HG02973 (cell line): ENCODE measurements around the gene TGM3.

ENCODE experiments used
- ATAC-seq: cut with Tn5 transposase; IDR thresholded peaks from one replicate; pipeline ENCODE4 v1.9.1; 2021; ENCODE audit warnings: moderate library complexity; ENCODE audit not compliant: unreplicated experiment

The TGM3 gene

GRCh38 chr20:2283706-2284423 lies 11.9 kb upstream of the TGM3 start:
- no peak for ATAC-seq

GRCh38 chr20:2285193-2285592 lies 10.6 kb upstream of the TGM3 start:
- ATAC-seq, result no peak

GRCh38 chr20:2285613-2286012 lies 10.2 kb upstream of the TGM3 start:
- no peak for ATAC-seq

- no peak for ATAC-seq
Observed at GRCh38 chr20:2287504-2287903, 8.3 kb upstream of the TGM3 start.

GRCh38 chr20:2289475-2289874 lies 6.3 kb upstream of the TGM3 start:
- ATAC-seq, result no peak

GRCh38 chr20:2290486-2290885 lies 5.3 kb upstream of the TGM3 start:
- no peak for ATAC-seq

- ATAC-seq, result no peak
Observed at GRCh38 chr20:2292416-2293110, 3.2 kb upstream of the TGM3 start.

GRCh38 chr20:2293486-2293885 lies 2.3 kb upstream of the TGM3 start:
- ATAC-seq, result no peak

GRCh38 chr20:2293971-2294370 lies 1.8 kb upstream of the TGM3 start:
- no peak for ATAC-seq

- ATAC-seq, result no peak
Observed at GRCh38 chr20:2295286-2295685, 515 bp upstream of the TGM3 start.

GRCh38 chr20:2296524-2297356 lies 939 bp downstream of the TGM3 start:
- ATAC-seq, result no peak

- no peak for ATAC-seq
Observed at GRCh38 chr20:2297357-2297728, 1.5 kb downstream of the TGM3 start.

GRCh38 chr20:2298116-2298515 lies 2.3 kb downstream of the TGM3 start:
- no peak for ATAC-seq

- no peak for ATAC-seq
Observed at GRCh38 chr20:2298701-2299100, 2.9 kb downstream of the TGM3 start.

GRCh38 chr20:2299301-2299700 lies 3.5 kb downstream of the TGM3 start:
- no peak for ATAC-seq

GRCh38 chr20:2300002-2300401 lies 4.2 kb downstream of the TGM3 start:
- no peak for ATAC-seq

- no peak for ATAC-seq
Observed at GRCh38 chr20:2300420-2300819, 4.6 kb downstream of the TGM3 start.

- no peak for ATAC-seq
Observed at GRCh38 chr20:2301164-2301622, 5.4 kb downstream of the TGM3 start.

- ATAC-seq, result no peak
Observed at GRCh38 chr20:2302384-2303060, 6.7 kb downstream of the TGM3 start.

- ATAC-seq, result no peak
Observed at GRCh38 chr20:2303673-2304072, 7.9 kb downstream of the TGM3 start.

- ATAC-seq, result no peak
Observed at GRCh38 chr20:2304180-2304579, 8.4 kb downstream of the TGM3 start.
